Measurements from ENCODE around the gene DTYMK. TPM values are rescaled to one million over a fixed set of nuclear protein-coding genes. Genes with fewer than 3 reads are reported as not detected.

DTYMK gene
- total and polyA plus RNA-seq, 10 of the 15 experiments (the other 5 are each of a cell fraction or from before 2014, with no cell fraction given): 7.0 to 220 (median 59.3) TPM

GRCh38 chr2:241701399-241702154, 15.0 kb upstream of the DTYMK start, which contains the start of gene ING5 (continued):
- TF ChIP-seq, protein P1, sequence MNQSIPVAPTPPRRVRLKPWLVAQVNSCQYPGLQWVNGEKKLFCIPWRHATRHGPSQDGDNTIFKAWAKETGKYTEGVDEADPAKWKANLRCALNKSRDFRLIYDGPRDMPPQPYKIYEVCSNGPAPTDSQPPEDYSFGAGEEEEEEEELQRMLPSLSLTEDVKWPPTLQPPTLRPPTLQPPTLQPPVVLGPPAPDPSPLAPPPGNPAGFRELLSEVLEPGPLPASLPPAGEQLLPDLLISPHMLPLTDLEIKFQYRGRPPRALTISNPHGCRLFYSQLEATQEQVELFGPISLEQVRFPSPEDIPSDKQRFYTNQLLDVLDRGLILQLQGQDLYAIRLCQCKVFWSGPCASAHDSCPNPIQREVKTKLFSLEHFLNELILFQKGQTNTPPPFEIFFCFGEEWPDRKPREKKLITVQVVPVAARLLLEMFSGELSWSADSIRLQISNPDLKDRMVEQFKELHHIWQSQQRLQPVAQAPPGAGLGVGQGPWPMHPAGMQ (IDR thresholded peaks at IDR 0.05; ENCODE audit: borderline replicate concordance): no peak
- TF ChIP-seq SMAD1 (IDR thresholded peaks at IDR 0.05; ENCODE audit: low read depth, partially characterized antibody) (no peak), NFYB (IDR thresholded peaks at IDR 0.05; ENCODE audit: insufficient read depth, low read depth, low read length) (no peak), YY1 (IDR thresholded peaks at IDR 0.05; ENCODE audit: low read depth, low read length) (peak; percentile 95), ZBED1 (IDR thresholded peaks at IDR 0.05; ENCODE audit: borderline replicate concordance) (no peak), PAX8 (IDR thresholded peaks at IDR 0.05) (no peak), CREB1 (IDR thresholded peaks at IDR 0.05; ENCODE audit: low read depth) (peak; percentile 17; the same call in 1 of the 2 replicates), MEF2B (IDR thresholded peaks at IDR 0.05; ENCODE audit: partially characterized antibody, poor library complexity, severe bottlenecking) (peak; percentile 27), SMARCA5 (IDR thresholded peaks at IDR 0.05) (no peak; the same call in 1 of the 2 replicates), ZNF217 (IDR thresholded peaks at IDR 0.05) (peak; percentile 40; the same call in 1 of the 2 replicates), ZNF622 (IDR thresholded peaks at IDR 0.05) (no peak), RB1 (IDR thresholded peaks at IDR 0.05; ENCODE audit: borderline replicate concordance) (peak; percentile 56; the same call in 1 of the 2 replicates), RAD21 (IDR thresholded peaks at IDR 0.05; ENCODE audit: insufficient read depth, low read depth, low read length) (peak; percentile 16; the same call in 1 of the 2 replicates), DPF2 (IDR thresholded peaks at IDR 0.05) (peak; percentile 89), PAX5 (IDR thresholded peaks at IDR 0.05; ENCODE audit: borderline replicate concordance, low read depth, low read length) (no peak), CHD2 (IDR thresholded peaks at IDR 0.05; ENCODE audit: borderline replicate concordance, low read depth, low read length) (0 out of 2 replicates have a peak, but pooled peaks have one; percentile 29), MYC (IDR thresholded peaks at IDR 0.05; ENCODE audit: insufficient read depth, insufficient read length, insufficient replicate concordance, low read length, severe bottlenecking) (peak; percentile 95), ZNF592 (IDR thresholded peaks at IDR 0.05) (no peak), GATAD2B (conservative IDR thresholded peaks at IDR 0.05; ENCODE audit: low read depth) (peak; percentile 99)
- TF ChIP-seq, protein P2, sequence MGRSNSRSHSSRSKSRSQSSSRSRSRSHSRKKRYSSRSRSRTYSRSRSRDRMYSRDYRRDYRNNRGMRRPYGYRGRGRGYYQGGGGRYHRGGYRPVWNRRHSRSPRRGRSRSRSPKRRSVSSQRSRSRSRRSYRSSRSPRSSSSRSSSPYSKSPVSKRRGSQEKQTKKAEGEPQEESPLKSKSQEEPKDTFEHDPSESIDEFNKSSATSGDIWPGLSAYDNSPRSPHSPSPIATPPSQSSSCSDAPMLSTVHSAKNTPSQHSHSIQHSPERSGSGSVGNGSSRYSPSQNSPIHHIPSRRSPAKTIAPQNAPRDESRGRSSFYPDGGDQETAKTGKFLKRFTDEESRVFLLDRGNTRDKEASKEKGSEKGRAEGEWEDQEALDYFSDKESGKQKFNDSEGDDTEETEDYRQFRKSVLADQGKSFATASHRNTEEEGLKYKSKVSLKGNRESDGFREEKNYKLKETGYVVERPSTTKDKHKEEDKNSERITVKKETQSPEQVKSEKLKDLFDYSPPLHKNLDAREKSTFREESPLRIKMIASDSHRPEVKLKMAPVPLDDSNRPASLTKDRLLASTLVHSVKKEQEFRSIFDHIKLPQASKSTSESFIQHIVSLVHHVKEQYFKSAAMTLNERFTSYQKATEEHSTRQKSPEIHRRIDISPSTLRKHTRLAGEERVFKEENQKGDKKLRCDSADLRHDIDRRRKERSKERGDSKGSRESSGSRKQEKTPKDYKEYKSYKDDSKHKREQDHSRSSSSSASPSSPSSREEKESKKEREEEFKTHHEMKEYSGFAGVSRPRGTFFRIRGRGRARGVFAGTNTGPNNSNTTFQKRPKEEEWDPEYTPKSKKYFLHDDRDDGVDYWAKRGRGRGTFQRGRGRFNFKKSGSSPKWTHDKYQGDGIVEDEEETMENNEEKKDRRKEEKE (IDR thresholded peaks at IDR 0.05): no peak
- TF ChIP-seq, protein P3, sequence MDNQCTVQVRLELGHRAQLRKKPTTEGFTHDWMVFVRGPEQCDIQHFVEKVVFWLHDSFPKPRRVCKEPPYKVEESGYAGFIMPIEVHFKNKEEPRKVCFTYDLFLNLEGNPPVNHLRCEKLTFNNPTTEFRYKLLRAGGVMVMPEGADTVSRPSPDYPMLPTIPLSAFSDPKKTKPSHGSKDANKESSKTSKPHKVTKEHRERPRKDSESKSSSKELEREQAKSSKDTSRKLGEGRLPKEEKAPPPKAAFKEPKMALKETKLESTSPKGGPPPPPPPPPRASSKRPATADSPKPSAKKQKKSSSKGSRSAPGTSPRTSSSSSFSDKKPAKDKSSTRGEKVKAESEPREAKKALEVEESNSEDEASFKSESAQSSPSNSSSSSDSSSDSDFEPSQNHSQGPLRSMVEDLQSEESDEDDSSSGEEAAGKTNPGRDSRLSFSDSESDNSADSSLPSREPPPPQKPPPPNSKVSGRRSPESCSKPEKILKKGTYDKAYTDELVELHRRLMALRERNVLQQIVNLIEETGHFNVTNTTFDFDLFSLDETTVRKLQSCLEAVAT (IDR thresholded peaks at IDR 0.05): no peak

Measured in GM12878 (cell line).